Psoas muscle (tissue), 8 donors: Measurements from ENCODE around the gene CEP70. TPM values are rescaled to one million over a fixed set of nuclear protein-coding genes. Genes with fewer than 3 reads are reported as not detected.

Source experiments
- ATAC-seq, 4 donors: fragments of 200-7000 bp; cut with Tn5 transposase; one replicate each; pipeline ENCODE4 v1.9.1; 2020; ENCODE audit warnings: moderate library complexity in 3 of 4, mild to moderate bottlenecking in 2 of 4
- DNase-seq, 2 donors: peaks; one replicate each; pipeline ENCODE4 v3.0.0-alpha.2; 2020
- H3K27ac ChIP-seq: fragments of 200-600 bp; one replicate; pipeline ENCODE4 v1.8.0; 2022
- H3K27me3 ChIP-seq, 3 donors: fragments of 200-600 bp in 1 of 3; one replicate each; pipeline versions ENCODE4 v1.6.1 to v1.8.0; 2013 to 2022; ENCODE audit warnings: low read length in 2 of 3, mild to moderate bottlenecking in 2 of 3, moderate library complexity in 1 of 3; ENCODE audit not compliant: insufficient read depth in 3 of 3
- H3K36me3 ChIP-seq, 2 donors: fragments of 200-600 bp in 1 of 2; one replicate each; pipeline versions ENCODE4 v1.6.1 to v1.8.0; 2013 to 2022; ENCODE audit warnings: low read depth in 1 of 2, mild to moderate bottlenecking in 1 of 2, moderate library complexity in 1 of 2; ENCODE audit not compliant: insufficient read depth in 1 of 2
- H3K4me1 ChIP-seq: fragments of 200-600 bp; one replicate; pipeline ENCODE4 v1.8.0; 2022
- H3K4me3 ChIP-seq: fragments of 200-600 bp; one replicate; pipeline ENCODE4 v1.8.0; 2022; ENCODE audit warnings: mild to moderate bottlenecking
- H3K9me3 ChIP-seq: fragments of 200-600 bp; one replicate; pipeline ENCODE4 v1.8.0; 2022
- CTCF ChIP-seq: fragments of 200-600 bp; IDR thresholded peaks from one replicate; pipeline ENCODE4 v1.8.0; 2022; ENCODE audit warnings: antibody characterized with exemption
- WGBS, 3 donors: extraction: QIAGEN DNeasy Blood & Tissue Kit; methylation state at CpG; one replicate each; pipeline versions ENCODE4 v1.1.6 to v1.1.7; 2013; 5-methylcytosine and 5-hydroxymethylcytosine counted together
- intact Hi-C, 2 donors: fragments of 100-400 bp; cut with DNase I; formaldehyde crosslinking; loops; one replicate each; pipeline versions ENCODE4 v1.11.0 to v1.14.2; 2022
- polyA plus RNA-seq, 3 donors: library from polyadenylated mRNA; stranded (reverse); fragments of 200-250 nt; gene quantifications; one replicate each; pipeline ENCODE4 v1.2.3, GENCODE V29; 2013
- total RNA-seq, 4 donors: library from RNA; stranded (reverse); fragmentation: NEBNext Ultra II Directional in 2 of 4; extraction: Animal tissue kit (Norgen Biotek cat#: 25700) in 2 of 4; gene quantifications; one replicate each; pipeline versions ENCODE4 v1.2.1 to v1.2.4, GENCODE V29; 2021 to 2023
- donor health status: healthy with polysubstance abuse.
- donor health status: DM: no; HTN: no; CAD: no; lungs with moderate emphysema.
- donor health status: Bipolar disorder and iron deficiency.
- donor health status: healthy.
- donor health status: DM: yes; HTN: yes; CAD: no.
- donor health status: DM: no; HTN: no; CAD: no.
- donor health status: DM: no; HTN: no; CAD: no.
- donor health status: DM: yes; HTN: yes; CAD: no.

CEP70 gene
- total and polyA plus RNA-seq, 7 donors: 4.1 to 30.4 (median 21.4) TPM

DNA sequence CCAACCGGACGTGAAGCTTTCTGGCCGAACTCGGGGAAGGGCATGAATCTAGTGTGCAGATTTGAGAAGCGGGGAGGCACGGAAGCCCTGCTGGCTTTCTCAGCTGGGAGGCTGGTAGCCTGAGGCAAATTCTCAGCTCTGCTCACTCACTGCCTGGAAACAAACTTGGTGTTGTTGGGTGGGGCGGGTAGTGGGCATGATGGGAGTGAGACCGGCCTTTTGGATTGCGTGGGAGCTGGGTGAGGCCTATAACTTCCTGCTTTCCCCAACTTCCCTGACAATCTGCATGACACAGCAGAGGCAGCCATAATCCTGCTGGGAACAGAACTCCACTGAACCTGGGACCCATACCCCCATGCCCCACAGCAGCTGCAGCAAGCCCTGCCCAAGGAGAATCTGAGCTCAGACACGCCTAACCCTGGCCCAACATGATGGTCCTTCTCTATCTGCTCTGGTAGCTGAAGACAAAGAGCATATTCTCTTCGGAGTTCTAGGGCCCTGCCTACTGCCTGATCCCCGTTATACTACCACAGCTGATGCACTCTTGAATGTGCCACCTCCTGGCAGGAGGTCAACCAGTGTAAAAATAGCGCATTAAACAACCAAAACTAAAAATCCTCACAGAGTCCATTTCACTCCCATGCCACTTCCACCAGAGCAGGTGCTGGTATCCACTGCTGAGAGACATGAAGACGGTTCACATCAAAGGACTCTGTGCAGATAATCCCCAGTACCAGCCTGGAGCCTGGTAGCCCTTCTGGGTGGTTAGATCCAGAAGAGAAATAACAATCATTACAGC, 44.7 kb downstream of the CEP70 start:
- TF ChIP-seq CTCF: no peak
- 79 to 88% (median 84%) methylated on average over 14 of the region's 14 CpGs for WGBS, 3 donors
- DNase-seq (no peak), ATAC-seq (peak; percentile 75 to 84 (median 78))
- Histone ChIP-seq H3K4me3 (no peak overlapping the region), H3K27ac (peak overlapping the region; percentile 36), H3K36me3 (peaks cover 0 to 16% of the 10 kb centered on the region in 2 donors), H3K9me3 (peaks cover 4% of the 10 kb centered on the region), H3K4me1 (peaks cover 5% of the 10 kb centered on the region), H3K27me3 (no peaks in the 10 kb centered on the region)
- intact Hi-C loops: no loop called here

- H3K9me3 ChIP-seq: peaks cover 4% of the 10 kb centered on the region
- DNase-seq: no peak
- intact Hi-C loops: no loop called here
- no peak for ATAC-seq
- H3K27me3 ChIP-seq: no peaks in the 10 kb centered on the region
- 95 to 100% (median 97%) methylated on average over 2 of the region's 2 CpGs for whole genome bisulfite sequencing, 3 donors
- no peak for TF ChIP-seq CTCF
- no peak overlapping the region for H3K4me3 ChIP-seq
- no peak overlapping the region for H3K27ac ChIP-seq
- H3K36me3 ChIP-seq: peaks cover 0 to 20% of the 10 kb centered on the region in 2 donors
- H3K4me1 ChIP-seq: peaks cover 5% of the 10 kb centered on the region
Measured at GRCh38 chr3:138547342-138547975, 46.6 kb downstream of the CEP70 start.

DNA sequence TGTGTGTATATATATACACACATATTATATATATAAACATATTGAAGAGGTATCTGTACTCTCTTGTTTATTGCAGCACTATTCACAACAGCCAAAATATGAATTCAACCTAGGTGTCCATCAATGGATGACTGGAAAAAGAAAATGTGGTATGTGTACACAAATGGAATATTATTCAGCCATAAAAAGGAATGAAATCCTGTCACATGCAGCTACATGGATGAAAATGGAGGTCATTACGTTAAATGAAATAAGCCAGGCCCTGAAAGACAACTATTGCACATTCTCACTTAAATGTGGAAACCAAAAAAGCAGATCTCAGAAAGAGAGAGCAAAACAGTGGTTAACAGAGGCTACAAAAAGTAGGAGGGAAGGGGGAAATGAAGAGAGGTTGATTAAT, 49.5 kb downstream of the CEP70 start:
- DNase-seq (no peak), ATAC-seq (no peak)
- Histone ChIP-seq H3K4me1 (no peaks in the 10 kb centered on the region), H3K9me3 (peaks cover 14% of the 10 kb centered on the region), H3K4me3 (no peak overlapping the region), H3K36me3 (peaks cover 0 to 32% of the 10 kb centered on the region in 2 donors), H3K27me3 (no peaks in the 10 kb centered on the region), H3K27ac (no peak overlapping the region)
- no peak for TF ChIP-seq CTCF
- WGBS, 3 donors: 93 to 97% (median 95%) methylated on average over 1 of the region's 1 CpG
- intact Hi-C loops: no loop called here

DNA sequence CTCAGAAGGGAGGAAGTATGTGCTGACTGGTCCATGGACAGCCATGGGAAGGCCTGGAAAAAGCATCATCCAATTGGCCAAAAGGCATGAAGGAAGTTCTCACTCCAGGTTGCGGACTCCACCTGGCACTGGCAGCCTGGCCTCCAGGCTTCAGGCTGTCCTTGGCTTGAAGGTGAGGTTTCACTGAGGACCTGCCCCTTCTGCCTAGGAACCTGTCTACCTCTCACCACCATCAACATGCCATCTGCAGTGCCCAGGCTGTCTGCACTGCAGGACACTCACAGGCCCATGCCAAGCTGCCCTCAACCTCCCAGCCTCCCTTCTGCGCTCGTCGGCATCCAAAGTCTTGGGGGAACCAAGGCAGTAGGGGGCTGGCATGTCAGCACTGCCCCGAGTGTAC, 51.1 kb downstream of the CEP70 start:
- no peaks in the 10 kb centered on the region for H3K4me1 ChIP-seq
- H3K27me3 ChIP-seq: no peaks in the 10 kb centered on the region
- intact Hi-C loops: no loop called here
- H3K36me3 ChIP-seq: peaks cover 0 to 29% of the 10 kb centered on the region in 2 donors
- no peak for TF ChIP-seq CTCF
- no peak overlapping the region for H3K27ac ChIP-seq
- no peak overlapping the region for H3K4me3 ChIP-seq
- peaks cover 12% of the 10 kb centered on the region for H3K9me3 ChIP-seq
- WGBS, 3 donors: 93 to 99% (median 97%) methylated on average over 4 to 5 of the region's 5 CpGs
- ATAC-seq (no peak), DNase-seq (no peak)
